Activated CD4-positive, CD25-positive, alpha-beta regulatory T cell treated with anti-CD3 and anti-CD28 coated beads, Interleukin-2, amount 50 U/mL, for 16 hours (primary cell): Measurements from ENCODE around the gene COLEC12.

Experiments
- DNase-seq: peaks from one replicate; pipeline ENCODE4 v3.0.0-alpha.2; 2020; ENCODE audit warnings: low read depth, low spot score

Gene COLEC12

GRCh38 chr18:289026-289425 is 211.5 kb downstream of the COLEC12 start:
- DNase-seq: no peak

- no peak for DNase-seq
Observed at GRCh38 chr18:286515-287310, 213.8 kb downstream of the COLEC12 start.

DNA sequence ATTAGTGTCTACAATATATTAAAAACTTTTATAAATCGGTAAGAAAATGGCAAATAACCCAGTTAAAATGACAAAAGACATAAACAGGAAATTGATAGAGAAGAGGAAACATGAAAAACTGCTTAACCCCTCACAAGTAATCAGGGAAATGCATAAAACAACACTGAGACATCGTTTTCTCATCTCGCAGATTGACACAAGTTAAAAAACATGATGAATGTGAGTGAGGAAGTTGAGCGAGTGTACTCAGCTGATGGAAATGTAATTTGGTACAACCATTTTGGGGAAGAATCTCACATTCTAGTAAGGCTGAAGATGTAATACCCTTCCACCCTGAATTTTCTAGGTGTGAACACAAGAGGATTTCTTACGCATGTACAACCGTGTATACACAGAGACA is 214.7 kb downstream of the COLEC12 start:
- no peak for DNase-seq

DNA sequence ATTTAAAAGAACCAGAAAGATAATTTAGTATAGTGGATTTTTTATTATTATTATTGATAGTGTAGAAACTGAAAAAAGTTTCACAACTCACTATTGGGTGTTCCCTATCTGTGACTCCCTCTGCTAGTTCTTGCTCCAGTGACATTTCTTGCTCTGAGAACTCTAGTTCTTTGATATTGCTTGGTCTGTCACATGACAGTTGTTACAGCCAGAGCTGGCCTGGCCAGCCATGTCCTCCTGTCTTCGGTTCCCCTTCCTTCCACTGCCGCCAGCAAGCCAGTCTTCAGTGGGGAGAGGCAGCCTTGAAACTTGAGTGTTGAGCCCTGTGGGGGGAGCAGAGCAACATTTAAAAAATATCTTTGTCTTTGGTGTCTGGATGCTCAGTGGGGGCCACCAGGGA is 225.0 kb downstream of the COLEC12 start:
- no peak for DNase-seq

- no peak for DNase-seq
Observed at GRCh38 chr18:274313-274712, 226.2 kb downstream of the COLEC12 start.

DNA sequence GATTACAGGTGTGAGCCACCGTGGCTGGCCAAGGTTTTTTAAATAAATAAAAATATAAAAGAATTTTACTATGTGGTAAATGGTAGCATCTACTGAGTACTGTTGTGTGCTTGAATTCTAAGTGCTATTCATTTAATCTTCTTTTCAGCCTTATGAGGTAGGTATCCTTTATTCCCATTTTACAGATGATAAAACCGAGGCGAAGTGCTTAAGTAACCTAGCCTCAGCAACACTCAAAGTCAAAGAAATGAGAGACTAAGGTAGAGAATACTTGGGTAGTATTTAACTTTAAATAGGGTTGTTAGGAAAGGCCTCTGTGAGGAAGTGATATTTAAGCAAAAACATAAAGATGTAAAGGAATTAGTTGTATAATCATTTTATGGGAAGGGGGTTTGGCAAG is 227.0 kb downstream of the COLEC12 start:
- DNase-seq: no peak

GRCh38 chr18:272650-273049 is 227.9 kb downstream of the COLEC12 start:
- DNase-seq: no peak

- DNase-seq: no peak
Observed at GRCh38 chr18:269480-270095, 230.9 kb downstream of the COLEC12 start.

- DNase-seq: peak; percentile 90
Observed at GRCh38 chr18:267688-268552, 232.6 kb downstream of the COLEC12 start, which contains the start of gene THOC1. Gene THOC1 (minus strand): TSS chr18:268047. CDS start chr18:268019, 28 bp downstream.

DNA sequence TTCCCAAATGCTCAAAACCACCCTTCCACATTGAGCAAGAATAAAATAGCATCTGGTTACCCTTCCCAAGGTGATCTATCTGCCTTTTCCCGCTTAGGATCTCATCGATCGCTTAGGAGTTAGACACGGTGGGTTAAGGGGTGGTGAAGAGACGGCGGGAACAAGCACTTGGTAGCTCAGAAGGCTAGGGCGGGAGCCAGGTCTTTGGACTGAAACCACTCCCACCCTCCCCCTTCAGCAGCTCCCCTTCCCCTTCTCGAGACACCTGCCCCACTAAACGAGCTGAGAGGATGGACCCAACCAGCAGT is 233.2 kb downstream of the COLEC12 start:
- DNase-seq: no peak
